ENCODE data around the gene MATK.

- TF ChIP-seq, protein P1, sequence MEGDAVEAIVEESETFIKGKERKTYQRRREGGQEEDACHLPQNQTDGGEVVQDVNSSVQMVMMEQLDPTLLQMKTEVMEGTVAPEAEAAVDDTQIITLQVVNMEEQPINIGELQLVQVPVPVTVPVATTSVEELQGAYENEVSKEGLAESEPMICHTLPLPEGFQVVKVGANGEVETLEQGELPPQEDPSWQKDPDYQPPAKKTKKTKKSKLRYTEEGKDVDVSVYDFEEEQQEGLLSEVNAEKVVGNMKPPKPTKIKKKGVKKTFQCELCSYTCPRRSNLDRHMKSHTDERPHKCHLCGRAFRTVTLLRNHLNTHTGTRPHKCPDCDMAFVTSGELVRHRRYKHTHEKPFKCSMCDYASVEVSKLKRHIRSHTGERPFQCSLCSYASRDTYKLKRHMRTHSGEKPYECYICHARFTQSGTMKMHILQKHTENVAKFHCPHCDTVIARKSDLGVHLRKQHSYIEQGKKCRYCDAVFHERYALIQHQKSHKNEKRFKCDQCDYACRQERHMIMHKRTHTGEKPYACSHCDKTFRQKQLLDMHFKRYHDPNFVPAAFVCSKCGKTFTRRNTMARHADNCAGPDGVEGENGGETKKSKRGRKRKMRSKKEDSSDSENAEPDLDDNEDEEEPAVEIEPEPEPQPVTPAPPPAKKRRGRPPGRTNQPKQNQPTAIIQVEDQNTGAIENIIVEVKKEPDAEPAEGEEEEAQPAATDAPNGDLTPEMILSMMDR (IDR thresholded peaks at IDR 0.05): no peak
- no peak for TF ChIP-seq EZH2 (IDR thresholded peaks at IDR 0.05; ENCODE audit: borderline replicate concordance, insufficient read depth, low read depth, low read length, poor library complexity, severe bottlenecking)
These were observed 5.3 kb downstream of the MATK start for GRCh38 chr19:3780786-3781304.

Data from B cell (primary cell).